NCI-H1436 treated with DMSO at 0.1 percent for 48 hours (cell line): Measurements from ENCODE around the gene ZBTB39.
"Not testable (repeated sequence)": the region's sequence is repeated elsewhere in the genome, so short reads cannot be mapped to it uniquely, and the experiment has no call there.

Source experiments
- DNase-seq: peaks from one replicate; lab custom pipeline; 2025; lab: John Stamatoyannopoulos, UW

Gene ZBTB39

DNA sequence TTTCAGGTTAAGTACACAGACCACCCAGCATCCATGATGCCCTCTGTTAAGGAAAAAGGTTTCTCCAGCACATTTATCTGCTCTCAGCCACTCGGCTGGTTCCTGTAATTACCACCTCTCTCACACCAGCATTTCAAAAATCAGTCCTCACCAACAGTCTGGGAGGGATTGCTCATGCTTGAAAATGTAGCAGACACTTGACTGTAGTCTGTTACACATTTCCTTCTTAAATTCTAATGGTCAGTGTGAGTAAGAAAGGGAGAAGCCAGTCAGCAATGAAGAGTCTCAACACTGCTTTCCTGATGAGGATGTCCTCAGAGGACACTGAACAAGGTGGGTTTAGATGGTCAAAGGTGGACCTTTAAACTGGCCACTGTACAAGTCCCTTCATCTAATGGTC lies 6.0 kb downstream of the ZBTB39 start:
- no peak for DNase-seq

DNA sequence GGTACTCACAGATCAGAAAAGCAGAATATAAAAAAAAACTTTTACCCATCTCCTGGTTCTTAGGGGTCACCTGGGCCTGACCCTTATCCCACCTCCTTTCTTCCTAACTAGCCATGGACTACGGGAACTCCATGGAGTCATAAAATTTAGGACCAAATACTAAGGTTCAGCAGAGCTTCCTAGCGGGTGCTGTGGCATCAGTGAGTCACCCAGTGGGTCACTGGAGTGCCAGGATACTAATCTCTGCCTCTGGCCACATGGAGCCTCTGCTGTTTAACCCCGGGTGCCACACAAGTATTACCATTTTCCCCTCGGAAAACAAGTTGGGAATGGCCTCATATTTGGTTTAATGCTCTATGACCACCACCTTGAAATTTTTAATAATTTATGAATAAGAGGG lies 6.9 kb downstream of the ZBTB39 start:
- no peak for DNase-seq

DNA sequence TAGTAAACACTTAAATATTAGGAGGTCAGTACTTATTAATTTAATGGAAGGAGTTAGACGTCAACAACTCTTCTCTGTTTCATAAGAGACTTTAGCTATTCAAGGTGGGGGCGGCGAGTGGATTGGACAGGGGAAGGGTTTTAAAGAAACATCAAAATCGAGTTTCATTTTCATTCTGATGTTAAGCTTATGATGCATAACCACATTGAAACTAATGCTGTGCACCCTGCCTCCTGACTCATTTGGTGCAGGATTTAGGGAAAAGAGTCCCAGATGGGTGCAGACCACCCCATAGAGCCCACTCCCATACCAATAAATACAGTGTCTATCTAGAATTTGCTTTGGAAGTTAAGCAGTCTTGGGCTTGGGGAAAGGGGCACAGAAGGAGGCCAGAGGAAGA lies 7.4 kb downstream of the ZBTB39 start:
- DNase-seq, result no peak

- no peak for DNase-seq
These were observed 8.0 kb downstream of the ZBTB39 start for GRCh38 chr12:56998316-56998715.

DNA sequence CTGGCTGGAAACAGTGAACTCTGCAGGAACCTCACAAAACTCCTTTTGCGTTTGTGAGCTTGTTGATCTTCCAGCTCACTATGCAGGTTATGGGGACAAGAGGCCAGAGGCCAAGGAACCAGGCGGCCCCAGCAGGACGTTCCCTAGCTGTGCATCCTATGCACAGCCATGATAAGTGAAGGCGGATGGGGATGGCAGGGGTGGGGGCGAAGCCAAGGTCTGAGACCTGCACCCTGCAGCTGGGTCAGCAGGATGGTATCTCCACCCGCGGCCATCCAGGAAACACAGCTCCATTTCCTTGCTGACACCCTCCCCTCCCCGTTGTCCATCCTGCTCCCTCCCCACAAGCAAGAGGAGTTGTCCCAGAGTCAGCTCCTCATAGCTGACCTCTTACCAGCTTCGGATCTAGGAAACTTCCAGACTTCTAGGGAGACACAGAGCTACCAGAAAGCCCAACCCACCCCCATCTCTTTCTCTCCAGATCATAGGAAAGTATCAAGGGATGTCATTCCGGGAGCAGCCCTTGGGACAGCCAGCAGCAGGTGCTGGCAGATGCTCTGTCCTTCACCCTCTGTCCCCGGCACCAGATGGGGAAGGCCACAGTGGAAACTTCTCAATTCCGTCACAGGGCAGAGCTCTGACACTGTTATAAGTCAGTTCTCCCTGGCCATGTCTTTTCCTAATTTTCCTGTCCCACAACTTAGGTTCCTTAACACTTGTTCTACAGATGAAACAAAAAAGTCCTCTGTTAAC lies 9.4 kb downstream of the ZBTB39 start:
- DNase-seq, result no peak

GRCh38 chr12:56995930-56996496 lies 10.3 kb downstream of the ZBTB39 start:
- no peak for DNase-seq

DNA sequence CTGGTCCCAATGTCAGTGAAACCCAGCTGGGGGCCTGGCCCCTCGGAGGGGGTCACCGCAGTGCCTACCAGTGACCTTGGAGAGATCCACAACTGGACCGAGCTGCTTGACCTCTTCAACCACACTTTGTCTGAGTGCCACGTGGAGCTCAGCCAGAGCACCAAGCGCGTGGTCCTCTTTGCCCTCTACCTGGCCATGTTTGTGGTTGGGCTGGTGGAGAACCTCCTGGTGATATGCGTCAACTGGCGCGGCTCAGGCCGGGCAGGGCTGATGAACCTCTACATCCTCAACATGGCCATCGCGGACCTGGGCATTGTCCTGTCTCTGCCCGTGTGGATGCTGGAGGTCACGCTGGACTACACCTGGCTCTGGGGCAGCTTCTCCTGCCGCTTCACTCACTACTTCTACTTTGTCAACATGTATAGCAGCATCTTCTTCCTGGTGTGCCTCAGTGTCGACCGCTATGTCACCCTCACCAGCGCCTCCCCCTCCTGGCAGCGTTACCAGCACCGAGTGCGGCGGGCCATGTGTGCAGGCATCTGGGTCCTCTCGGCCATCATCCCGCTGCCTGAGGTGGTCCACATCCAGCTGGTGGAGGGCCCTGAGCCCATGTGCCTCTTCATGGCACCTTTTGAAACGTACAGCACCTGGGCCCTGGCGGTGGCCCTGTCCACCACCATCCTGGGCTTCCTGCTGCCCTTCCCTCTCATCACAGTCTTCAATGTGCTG lies 11.0 kb downstream of the ZBTB39 start:
- no peak for DNase-seq

DNA sequence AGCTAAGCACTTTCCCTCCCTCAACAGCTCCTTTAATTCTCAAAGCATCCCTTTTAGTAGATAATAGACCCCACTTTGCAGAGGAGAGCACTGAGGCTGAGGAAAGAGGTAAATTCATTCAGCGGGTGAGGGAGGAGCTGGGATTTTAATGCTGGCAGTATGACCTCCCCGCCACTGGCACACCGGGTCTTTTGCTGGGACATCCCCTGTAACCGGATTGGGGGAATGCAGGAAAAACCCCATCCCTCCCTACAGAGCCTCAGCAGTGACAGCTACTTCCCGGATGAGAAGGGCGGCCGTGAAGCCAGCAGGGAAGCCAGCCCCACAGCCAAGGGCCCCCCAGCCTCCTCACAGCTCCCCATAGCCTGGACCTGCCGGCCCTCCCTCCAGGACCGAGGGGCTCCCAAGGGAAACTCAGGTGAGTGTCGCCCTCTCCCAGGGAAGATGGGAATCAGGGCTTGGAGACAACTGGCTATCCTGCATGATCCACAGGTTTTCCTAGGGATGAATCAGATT lies 12.1 kb downstream of the ZBTB39 start:
- DNase-seq, result no peak

DNA sequence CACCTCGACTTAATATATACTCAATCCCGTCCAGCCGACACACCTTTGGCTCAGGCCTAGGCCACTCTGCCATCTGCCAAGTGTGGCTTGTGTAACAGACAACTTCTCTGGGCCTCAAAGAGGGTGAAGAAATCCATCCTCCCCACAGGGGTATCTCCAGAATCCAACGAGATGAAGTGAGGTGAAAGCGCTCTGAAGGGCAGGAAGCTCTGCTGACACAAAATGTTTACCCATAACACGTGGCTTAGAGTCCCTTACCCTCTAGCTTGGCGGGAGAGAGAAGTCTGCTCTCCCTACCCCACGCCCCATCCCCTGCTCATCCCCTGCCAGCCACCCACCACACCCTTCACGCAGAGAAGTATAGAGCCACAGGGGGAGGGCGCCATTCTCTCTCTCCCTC lies 13.0 kb downstream of the ZBTB39 start:
- DNase-seq, result no peak

DNA sequence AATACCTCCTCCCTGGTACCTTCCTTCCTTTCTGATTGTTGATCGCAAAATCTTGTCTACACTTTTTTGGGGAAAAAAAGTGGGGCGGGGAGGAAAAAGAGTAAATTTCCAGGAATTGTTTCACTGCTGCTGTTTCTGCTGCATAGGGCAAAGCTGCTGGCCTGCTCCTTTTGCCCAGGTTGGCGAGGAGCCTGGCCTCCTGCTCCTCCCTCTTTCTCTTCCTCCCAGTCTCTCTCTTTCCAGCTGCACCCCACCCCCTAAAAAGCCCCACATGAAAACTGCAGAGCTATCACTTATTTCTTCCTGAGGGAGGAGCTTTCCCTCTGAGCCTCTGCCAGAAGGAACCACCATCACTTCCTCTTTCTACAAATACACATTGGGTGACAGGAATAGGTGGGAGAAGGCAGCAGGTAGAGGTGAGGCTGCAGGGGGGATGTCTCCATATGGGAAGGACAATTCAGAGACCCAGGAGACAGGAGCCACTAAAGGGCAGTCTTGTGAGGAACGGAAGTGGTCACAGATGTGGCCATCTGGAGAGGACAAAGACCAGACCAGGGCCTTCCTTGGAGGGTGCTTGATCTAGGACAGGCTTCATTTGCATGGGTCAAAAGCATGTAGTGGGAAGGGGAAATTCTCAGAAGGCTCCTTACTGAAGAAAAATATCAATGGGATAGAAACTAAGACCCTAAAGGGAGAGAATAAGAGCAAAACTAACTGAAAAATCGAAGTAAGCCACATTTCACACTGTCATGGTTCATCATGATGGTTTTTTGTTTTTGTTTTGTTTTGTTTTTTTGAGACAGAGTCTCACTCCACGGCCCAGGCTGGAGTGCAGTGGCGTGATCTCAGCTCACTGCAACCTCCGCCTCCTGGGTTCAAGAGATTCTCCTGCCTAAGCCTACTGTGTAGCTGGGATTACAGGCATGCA lies 14.8 kb downstream of the ZBTB39 start:
- no peak for DNase-seq

GRCh38 chr12:56990648-56991318 lies 15.6 kb downstream of the ZBTB39 start:
- no peak for DNase-seq

GRCh38 chr12:56989861-56990610 lies 16.3 kb downstream of the ZBTB39 start:
- no peak for DNase-seq

GRCh38 chr12:56988207-56988739 lies 18.1 kb downstream of the ZBTB39 start:
- DNase-seq, result no peak

DNA sequence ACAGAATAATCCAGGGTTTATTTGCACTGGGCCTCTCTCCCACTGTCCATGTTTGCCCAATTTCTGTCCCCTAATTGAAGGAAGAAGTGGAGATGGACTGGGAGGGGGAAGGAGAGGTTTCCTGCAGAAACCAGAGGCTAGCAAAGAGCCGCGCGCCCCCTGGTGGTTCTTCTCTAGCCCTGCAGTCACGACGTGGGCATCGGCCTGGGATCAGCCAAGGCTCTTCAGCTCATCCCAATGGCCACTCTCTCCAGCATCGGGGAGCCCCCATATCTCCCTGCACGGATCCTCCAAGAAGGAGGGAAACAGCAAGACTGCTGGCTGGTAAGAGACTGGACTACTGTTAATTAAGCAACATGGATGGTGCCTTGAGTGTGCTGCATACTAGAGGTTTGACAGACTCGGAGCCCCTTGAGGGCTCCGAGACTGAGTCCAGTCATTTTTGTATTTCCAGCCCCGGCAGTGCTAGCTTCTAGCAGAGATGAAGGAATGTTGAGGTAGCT lies 18.7 kb downstream of the ZBTB39 start:
- DNase-seq, result peak; percentile 38

DNA sequence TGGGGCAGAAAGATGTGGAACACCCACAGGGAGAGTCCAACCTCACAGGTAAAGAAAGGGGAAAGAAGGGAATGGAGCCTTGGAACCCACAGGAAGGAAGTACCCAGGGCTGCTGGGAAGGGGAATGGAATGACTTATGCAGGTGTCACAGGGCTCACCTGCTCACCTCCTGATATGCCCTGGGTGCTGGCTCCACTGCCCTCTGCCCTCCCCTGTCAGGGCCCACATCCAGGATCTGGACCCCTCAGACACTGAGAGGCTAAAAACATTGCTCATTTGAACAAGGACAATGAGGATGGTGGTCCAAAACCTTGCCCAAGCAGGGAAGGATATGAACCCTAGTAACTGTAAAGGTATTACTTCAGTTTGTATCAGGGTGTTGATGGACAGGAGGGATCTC lies 19.3 kb downstream of the ZBTB39 start:
- no peak for DNase-seq

DNA sequence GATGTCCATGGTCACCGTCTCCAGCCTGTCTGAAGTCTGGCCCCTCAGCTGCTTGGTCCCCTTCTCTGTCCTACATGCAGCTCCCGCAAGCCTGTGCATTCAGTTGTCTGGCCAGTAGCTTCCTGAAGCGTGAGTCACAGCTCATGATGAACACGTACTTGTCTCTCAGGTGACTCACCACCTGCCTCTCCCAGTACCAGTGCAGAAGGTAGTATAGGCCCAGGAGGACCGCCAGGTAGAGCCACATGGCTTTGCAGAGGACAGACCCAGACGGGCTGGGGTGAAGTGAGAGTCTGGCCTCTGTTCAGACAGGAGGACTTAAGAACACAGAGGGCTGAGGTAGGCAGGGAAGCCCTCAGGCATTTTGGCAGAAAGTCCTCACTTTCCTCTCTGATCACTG lies 20.6 kb downstream of the ZBTB39 start:
- DNase-seq, result not testable (repeated sequence)

- no peak for DNase-seq
These were observed 23.0 kb downstream of the ZBTB39 start for GRCh38 chr12:56983386-56983785.

GRCh38 chr12:56982578-56983236 lies 23.6 kb downstream of the ZBTB39 start:
- not testable (repeated sequence) for DNase-seq

GRCh38 chr12:56980941-56981530 lies 25.3 kb downstream of the ZBTB39 start:
- DNase-seq, result no peak
